HepG2 (cell line): Measurements from ENCODE around the gene ANAPC2. TPM values are rescaled to one million over a fixed set of nuclear protein-coding genes. Genes with fewer than 3 reads are reported as not detected.
A peak's percentile ranks its signal among the peaks of the same experiment; 100 is the strongest.

Experiments used
- ATAC-seq: fragments of 200-7000 bp; cut with Tn5 transposase; 3 replicates; pipeline ENCODE4 v1.9.1; 2020; ENCODE audit warnings: mild to moderate bottlenecking, moderate library complexity
- BruUV-seq: library from RNA; stranded (reverse); fragments of 400-500 nt; replicated peaks from 2 replicates; lab custom pipeline; 2021; lab: Mats Ljungman, UMichigan
- CTCF ChIA-PET: fragments of 300-600 bp; formaldehyde crosslinking; extraction: SDS; loops from one replicate; lab custom pipeline; 2021; ENCODE audit warnings: low total read pairs, inconsistent platforms, low intra/inter-chr PET ratio; lab: Yijun Ruan, JAX
- POLR2A ChIA-PET: fragments of 350-600 bp; sonication (Branson Sonifier 250); formaldehyde crosslinking; loops from one replicate; lab custom pipeline; 2020; ENCODE audit warnings: antibody characterized with exemption, inconsistent platforms; lab: Yijun Ruan, JAX
- DNase-seq: peaks from one replicate; pipeline ENCODE4 v3.0.0-alpha.2; 2015; ENCODE audit warnings: low spot score
- FAIRE-seq: peaks from 3 replicates; lab custom pipeline; 2011; peaks lifted over from hg19 to GRCh38; lab: Jason Lieb, UNC
- H2AFZ ChIP-seq: one replicate; pipeline ENCODE4 v1.6.1; 2011; ENCODE audit warnings: low read length, inconsistent platforms
- H3K27ac ChIP-seq: fragments of 300-600 bp; 3 replicates; pipeline ENCODE4 v1.8.0; 2011; ENCODE audit warnings: mixed run types, mild to moderate bottlenecking, mixed read lengths, low read length, inconsistent platforms; ENCODE audit not compliant: insufficient read depth; ENCODE audit errors: extremely low read length
- H3K27me3 ChIP-seq, 2 experiments: fragments of 200-600 bp in 1 of 2; 2 replicates in 1 of 2; 3 replicates in 1 of 2; pipeline versions ENCODE4 v1.6.0 to v1.8.0; 2011; ENCODE audit warnings: low read length in 2 of 2, mild to moderate bottlenecking in 2 of 2, moderate library complexity in 2 of 2, inconsistent platforms in 1 of 2; ENCODE audit not compliant: insufficient read depth in 2 of 2, control insufficient read depth in 1 of 2
- H3K36me3 ChIP-seq, 2 experiments: fragments of 200-600 bp in 1 of 2; replicated peaks in 1 of 2; 2 replicates in 1 of 2; 3 replicates in 1 of 2; pipeline versions ENCODE4 v1.5.1 to v1.8.0; 2011; ENCODE audit warnings: low read length in 2 of 2, inconsistent platforms in 1 of 2; ENCODE audit not compliant: insufficient read depth in 2 of 2, control insufficient read depth in 1 of 2
- H3K4me1 ChIP-seq: 2 replicates; pipeline ENCODE4 v1.5.1; 2012; ENCODE audit warnings: low read length, inconsistent platforms; ENCODE audit not compliant: insufficient read depth
- H3K4me2 ChIP-seq: 2 replicates; pipeline ENCODE4 v1.6.0; 2011; ENCODE audit warnings: low read depth, low read length, inconsistent platforms
- H3K4me3 ChIP-seq, 3 experiments: fragments of 200-600 bp in 1 of 3; sonication (generic), shearing (Covaris generic) in 1 of 3; replicated peaks in 1 of 3; 2 replicates each; pipeline ENCODE4 v1.5.1; 2011 to 2016; ENCODE audit warnings: low read length in 3 of 3, inconsistent platforms in 2 of 3, low read depth in 2 of 3, mild to moderate bottlenecking in 2 of 3, control low read depth in 1 of 3, mixed read lengths in 1 of 3; ENCODE audit not compliant: insufficient read depth in 1 of 3
- H3K79me2 ChIP-seq: one replicate; pipeline ENCODE4 v1.6.1; 2011; ENCODE audit warnings: low read length, inconsistent platforms; ENCODE audit not compliant: insufficient read depth
- H3K9ac ChIP-seq: 2 replicates; pipeline ENCODE4 v1.6.0; 2011; ENCODE audit warnings: mild to moderate bottlenecking, low read depth, low read length, inconsistent platforms; ENCODE audit not compliant: insufficient read depth
- H3K9me3 ChIP-seq: 2 replicates; pipeline ENCODE4 v1.5.1; 2012; ENCODE audit warnings: mild to moderate bottlenecking, low read length
- H4K20me1 ChIP-seq: 2 replicates; pipeline ENCODE4 v1.6.0; 2011; ENCODE audit warnings: inconsistent platforms, mild to moderate bottlenecking, low read length, moderate library complexity; ENCODE audit not compliant: insufficient read depth
- FOXM1 ChIP-seq: sonication (generic); formaldehyde crosslinking; IDR thresholded peaks from 2 replicates; pipeline ENCODE4 v1.5.0; 2020; ENCODE audit warnings: missing genetic modification reagents
- GPN1 ChIP-seq: sonication (generic); formaldehyde crosslinking; IDR thresholded peaks from 2 replicates; pipeline ENCODE4 v1.5.1; 2020; ENCODE audit warnings: missing genetic modification reagents, borderline replicate concordance
- SPEN ChIP-seq: sonication (generic); formaldehyde crosslinking; IDR thresholded peaks from 2 replicates; pipeline ENCODE4 v1.5.1; 2020; ENCODE audit warnings: low read depth, mild to moderate bottlenecking, missing genetic modification reagents
- ZNF142 ChIP-seq: sonication (generic); formaldehyde crosslinking; IDR thresholded peaks from 2 replicates; pipeline ENCODE4 v1.4.0; 2020; ENCODE audit warnings: missing genetic modification reagents
- ZNF326 ChIP-seq: sonication (generic); formaldehyde crosslinking; IDR thresholded peaks from 2 replicates; pipeline ENCODE4 v1.4.0; 2020; ENCODE audit warnings: missing genetic modification reagents, borderline replicate concordance
- ZNF619 ChIP-seq: sonication (generic); formaldehyde crosslinking; IDR thresholded peaks from 2 replicates; pipeline ENCODE4 v1.4.0; 2020; ENCODE audit warnings: mild to moderate bottlenecking, missing genetic modification reagents
- ZNF749 ChIP-seq: sonication (generic); formaldehyde crosslinking; IDR thresholded peaks from 2 replicates; pipeline ENCODE4 v1.8.0; 2022; ENCODE audit warnings: mild to moderate bottlenecking, missing genetic modification reagents, moderate library complexity, borderline replicate concordance
- ZNF772 ChIP-seq: sonication (generic); formaldehyde crosslinking; IDR thresholded peaks from 2 replicates; pipeline ENCODE4 v1.5.0; 2020; ENCODE audit warnings: mild to moderate bottlenecking, missing genetic modification reagents
- ZNF792 ChIP-seq: IDR thresholded peaks from 2 replicates; pipeline ENCODE4 v1.6.1; 2016
- WGBS: methylation state at CpG from one replicate; pipeline ENCODE4 v1.1.6; 2017; ENCODE audit warnings: low lambda C conversion rate; 5-methylcytosine and 5-hydroxymethylcytosine counted together
- in situ Hi-C: cut with HindIII; loops from 2 replicates; pipeline ENCODE4 v1.10.0; 2017; ENCODE audit warnings: low pct_unique_long_range_greater_than_20kb; ENCODE audit not compliant: extremely low pct_ligation_motif_present
- intact Hi-C: fragments of 100-400 bp; cut with micrococcal nuclease; formaldehyde crosslinking; loops from one replicate; pipeline ENCODE4 v1.10.0; 2022; ENCODE audit not compliant: unreplicated experiment
- polyA plus RNA-seq, 8 experiments: library from polyadenylated mRNA; depleted of rRNA in 3 of 8; stranded (reverse) in 7 of 8; unstranded in 1 of 8; fragments of >200 nt; fragmentation: Illumina TruSeq in 4 of 8; extraction: Trizol in 4 of 8; gene quantifications; 2 replicates each; pipeline versions ENCODE4 v1.2.1 to v1.2.3, GENCODE V29; 2011 to 2016; ENCODE audit warnings: low read depth in 4 of 8, missing spikeins in 1 of 8, mixed read lengths in 1 of 8; ENCODE audit not compliant: insufficient read depth in 1 of 8
- total RNA-seq, 5 experiments: library from RNA; depleted of rRNA; stranded (reverse); fragments of >200 nt; fragmentation: Illumina TruSeq; extraction: Trizol; gene quantifications; 2 replicates each; pipeline ENCODE4 v1.2.3, GENCODE V29; 2016; ENCODE audit warnings: low read depth in 1 of 5
- TF ChIP-seq, protein P1 (sequence below): sonication (generic); formaldehyde crosslinking; IDR thresholded peaks from 2 replicates; pipeline ENCODE4 v1.4.0; 2020; ENCODE audit warnings: missing genetic modification reagents, mild to moderate bottlenecking, borderline replicate concordance
- TF ChIP-seq, protein P2 (sequence below): conservative IDR thresholded peaks from 2 replicates; pipeline ENCODE4 v1.6.1; 2018; ENCODE audit warnings: missing genetic modification reagents

Gene ANAPC2
- total and polyA plus RNA-seq, 2 of the 13 experiments (the other 11 are each of a cell fraction or from before 2014, with no cell fraction given): 12.3 to 15.4 TPM

DNA sequence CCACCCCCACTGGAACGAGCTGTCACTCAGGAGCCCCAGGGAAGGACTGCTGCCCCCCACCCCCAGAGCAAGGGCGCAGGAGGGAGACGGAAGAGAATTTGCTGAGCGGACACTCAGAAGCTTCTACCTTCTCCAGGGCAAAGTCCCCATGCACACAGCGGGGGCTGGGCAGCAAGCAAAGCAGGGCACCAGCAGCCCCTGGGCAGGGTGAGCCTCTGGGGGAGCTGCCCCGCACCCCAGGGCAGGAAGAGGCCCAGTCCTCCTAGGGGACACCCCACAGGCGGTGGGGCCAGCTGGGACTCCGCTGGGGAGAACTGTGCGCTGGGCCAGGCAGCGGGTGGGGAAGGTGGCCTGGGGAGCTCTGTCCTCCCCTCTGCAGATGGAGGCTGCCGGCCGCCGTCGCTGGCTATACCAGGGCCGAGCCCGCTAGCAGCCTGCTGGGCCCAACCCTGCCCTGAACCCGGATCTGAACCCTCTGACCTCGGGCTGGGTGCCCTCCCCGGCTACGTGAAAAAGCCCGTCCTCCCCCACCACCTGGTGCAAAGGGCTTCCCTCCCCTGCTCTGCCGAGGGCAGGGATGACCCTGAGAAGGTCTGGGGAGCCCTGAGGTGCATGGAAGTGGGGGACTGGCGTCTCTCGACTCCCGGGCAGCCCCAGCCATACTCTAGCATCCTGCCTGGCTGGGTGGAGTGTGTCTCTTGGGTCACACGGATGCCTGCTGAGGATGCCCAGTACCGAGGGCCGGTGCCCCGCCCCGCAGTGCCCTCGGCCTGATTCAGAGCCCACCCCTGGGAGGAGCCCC is 41.7 kb upstream of the ANAPC2 start (continued):
- TF ChIP-seq, protein P1, sequence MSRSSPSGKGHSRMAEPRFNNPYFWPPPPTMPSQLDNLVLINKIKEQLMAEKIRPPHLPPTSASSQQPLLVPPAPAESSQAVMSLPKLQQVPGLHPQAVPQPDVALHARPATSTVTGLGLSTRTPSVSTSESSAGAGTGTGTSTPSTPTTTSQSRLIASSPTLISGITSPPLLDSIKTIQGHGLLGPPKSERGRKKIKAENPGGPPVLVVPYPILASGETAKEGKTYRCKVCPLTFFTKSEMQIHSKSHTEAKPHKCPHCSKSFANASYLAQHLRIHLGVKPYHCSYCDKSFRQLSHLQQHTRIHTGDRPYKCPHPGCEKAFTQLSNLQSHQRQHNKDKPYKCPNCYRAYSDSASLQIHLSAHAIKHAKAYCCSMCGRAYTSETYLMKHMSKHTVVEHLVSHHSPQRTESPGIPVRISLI (CRISPR knock-in tag): 0 out of 2 replicates have a peak, but pooled peaks have one; percentile 14
- TF ChIP-seq FOXM1 (CRISPR knock-in tag) (no peak), ZNF792 (no peak)

DNA sequence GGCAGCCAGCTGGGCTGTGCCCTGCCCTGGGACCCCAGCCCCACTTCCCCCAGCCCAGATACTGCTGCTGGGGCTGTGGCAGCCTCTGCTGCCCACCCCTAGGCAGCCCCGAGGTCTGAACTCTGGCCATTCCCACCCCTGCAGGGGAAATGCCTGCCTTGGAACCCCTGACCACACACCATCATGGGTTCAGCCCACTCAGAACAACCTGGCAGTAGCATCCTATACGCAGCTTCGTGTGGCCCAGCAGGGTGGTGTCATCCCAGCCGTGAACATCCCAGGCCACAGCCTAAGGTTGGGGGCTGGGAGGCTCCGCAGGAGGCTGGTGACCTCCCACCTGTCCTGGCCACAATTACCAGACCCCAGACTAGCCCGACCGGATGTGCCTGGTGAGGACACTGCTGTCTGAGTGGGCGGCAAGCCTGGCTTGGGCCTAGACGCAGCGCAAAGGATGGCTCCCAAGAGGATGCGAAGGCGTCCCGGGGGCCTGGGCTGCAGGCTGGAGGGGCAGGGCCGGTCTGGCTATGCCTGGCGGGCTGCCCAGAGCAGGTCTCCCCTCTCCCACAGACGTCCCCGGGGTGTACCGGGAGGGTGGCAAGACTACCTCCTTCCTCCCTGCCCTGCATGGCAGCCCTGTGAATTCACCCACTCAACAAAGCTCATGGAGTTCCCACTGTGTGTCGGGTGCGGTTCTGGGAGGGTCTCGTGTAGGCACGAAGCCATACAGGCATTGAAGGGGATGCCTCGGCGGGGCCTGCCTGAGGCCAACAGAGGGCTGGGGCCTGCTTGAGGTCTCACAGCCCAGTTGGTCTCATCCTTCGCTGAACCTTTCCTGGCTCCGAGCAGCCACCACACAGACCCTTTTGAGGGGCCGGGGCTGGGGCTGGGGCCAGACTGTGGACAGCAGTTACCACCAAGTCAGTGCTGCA is 40.9 kb upstream of the ANAPC2 start:
- in situ Hi-C loops (loop anchor here (5.0 kb wide), 2 partner anchors 42 to 117 kb away; partner anchors contain the start of genes ANAPC2, DPP7 and SSNA1), intact Hi-C loops (no loop called here)
- BruUV-seq: no TSS peak
- Histone ChIP-seq H3K27ac (peak overlapping the region; percentile 75), H3K79me2 (no peaks in the 10 kb centered on the region), H3K4me1 (peaks cover 75% of the 10 kb centered on the region), H3K9me3 (no peaks in the 10 kb centered on the region), H3K4me2 (peak overlapping the region; percentile 96), H3K27me3 (no peaks in the 10 kb centered on the region), H3K9ac (peak overlapping the region; percentile 65), H3K4me3 (peak overlapping the region; percentile 53 to 72 (median 62)), H2AFZ (no peak overlapping the region), H4K20me1 (no peaks in the 10 kb centered on the region), H3K36me3 (no peaks in the 10 kb centered on the region)
- no peak for FAIRE-seq
- ChIA-PET POLR2A (interaction anchor here (0.9 to 2.7 kb wide), 13 partner anchors 9 to 143 kb away, joined by 3 to 16 read pairs (median 6); partner anchors contain the start of genes ANAPC2, MAN1B1, SSNA1 and TOR4A), CTCF (no interaction called here)
- 16% methylated on average over 8 of the region's 27 CpGs for WGBS
- DNase-seq: no peak
- ATAC-seq: peak; percentile 6
- TF ChIP-seq ZNF749 (CRISPR knock-in tag): 0 out of 2 replicates have a peak, but pooled peaks have one; percentile 36
- TF ChIP-seq ZNF772 (CRISPR knock-in tag): peak; percentile 56; the same call in 1 of the 2 replicates
- no peak for TF ChIP-seq ZNF619 (CRISPR knock-in tag)
- TF ChIP-seq SPEN (CRISPR knock-in tag): no peak
- no peak; the same call in 1 of the 2 replicates for TF ChIP-seq ZNF326
- TF ChIP-seq, protein P2, sequence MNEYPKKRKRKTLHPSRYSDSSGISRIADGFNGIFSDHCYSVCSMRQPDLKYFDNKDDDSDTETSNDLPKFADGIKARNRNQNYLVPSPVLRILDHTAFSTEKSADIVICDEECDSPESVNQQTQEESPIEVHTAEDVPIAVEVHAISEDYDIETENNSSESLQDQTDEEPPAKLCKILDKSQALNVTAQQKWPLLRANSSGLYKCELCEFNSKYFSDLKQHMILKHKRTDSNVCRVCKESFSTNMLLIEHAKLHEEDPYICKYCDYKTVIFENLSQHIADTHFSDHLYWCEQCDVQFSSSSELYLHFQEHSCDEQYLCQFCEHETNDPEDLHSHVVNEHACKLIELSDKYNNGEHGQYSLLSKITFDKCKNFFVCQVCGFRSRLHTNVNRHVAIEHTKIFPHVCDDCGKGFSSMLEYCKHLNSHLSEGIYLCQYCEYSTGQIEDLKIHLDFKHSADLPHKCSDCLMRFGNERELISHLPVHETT (CRISPR knock-in tag): no peak
- TF ChIP-seq GPN1: no peak
- no peak for TF ChIP-seq ZNF142 (CRISPR knock-in tag)
